Esophagus muscularis mucosa (tissue), 4 donors: Measurements from ENCODE around the gene RNLS.

Experiments
- CTCF ChIP-seq, 3 experiments: fragments of 200-600 bp in 2 of 3; fragments of 450-650 bp in 1 of 3; sonication (generic) in 2 of 3; IDR thresholded peaks; one replicate each; pipeline ENCODE4 v1.5.1; 2017 to 2019; ENCODE audit warnings: antibody characterized with exemption in 3 of 3, mild to moderate bottlenecking in 2 of 3, moderate library complexity in 1 of 3
- EP300 ChIP-seq: sonication (generic); formaldehyde crosslinking; IDR thresholded peaks from one replicate; pipeline ENCODE4 v1.6.1; 2017; ENCODE audit warnings: antibody characterized with exemption
- POLR2A ChIP-seq: fragments of 450-650 bp; IDR thresholded peaks from one replicate; pipeline ENCODE4 v1.6.1; 2017; ENCODE audit warnings: antibody characterized with exemption, moderate library complexity, mild to moderate bottlenecking, low read depth
- POLR2AphosphoS5 ChIP-seq, 2 donors: sonication (generic); formaldehyde crosslinking; IDR thresholded peaks; one replicate each; pipeline ENCODE4 v1.6.1; 2017; ENCODE audit warnings: antibody characterized with exemption in 2 of 2

GRCh38 chr10:88366772-88367171, 216.3 kb downstream of the RNLS start:
- no peak for TF ChIP-seq CTCF (IDR thresholded peaks at IDR 0.05)
- no peak for TF ChIP-seq POLR2AphosphoS5 (IDR thresholded peaks at IDR 0.05)
- no peak for TF ChIP-seq POLR2A
- TF ChIP-seq EP300 = no peak
